ENCODE measurements around the gene MAD2L2. TPM values are rescaled to one million over a fixed set of nuclear protein-coding genes. Genes with fewer than 3 reads are reported as not detected.
A peak's percentile ranks its signal among the peaks of the same experiment; 100 is the strongest.

The MAD2L2 gene
- 10 to 100 TPM; 59.2 to 63.1 TPM for total RNA-seq

DNA sequence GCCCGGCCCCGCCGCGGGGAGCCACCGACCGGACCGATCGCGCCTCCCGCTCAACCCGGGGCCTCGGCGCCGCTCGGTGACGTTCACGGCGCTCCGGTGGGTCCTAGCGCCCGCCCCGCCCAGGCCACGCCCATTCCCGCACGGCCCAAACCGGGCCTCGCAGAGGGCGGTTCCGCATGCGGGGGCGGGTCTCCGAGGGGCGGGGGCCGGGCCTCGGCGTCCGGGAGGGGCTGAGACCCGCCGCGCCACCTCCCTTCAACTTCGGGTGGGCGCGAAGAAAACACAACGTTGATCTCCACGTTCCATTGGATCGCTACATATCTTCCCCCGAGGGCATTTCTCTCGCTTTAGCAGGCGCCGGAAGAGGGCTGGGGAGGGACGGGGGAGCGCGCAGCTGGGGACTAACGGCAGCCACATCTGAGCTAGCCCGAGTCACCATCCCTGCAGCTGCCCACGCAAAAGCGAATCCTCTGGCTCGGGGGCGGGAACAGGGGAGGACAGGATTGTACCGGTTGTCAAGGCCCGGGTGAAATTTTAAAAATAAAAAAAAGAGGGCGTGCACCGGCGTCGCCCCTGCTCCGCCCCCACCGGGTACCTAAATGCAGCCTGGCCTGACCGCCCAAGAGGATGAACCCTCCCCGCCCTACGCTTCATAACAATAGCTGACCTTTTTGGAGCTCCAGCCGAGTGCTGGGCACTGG is at the start of gene MAD2L2:
Gene MAD2L2 (minus strand): TSS at position 78 of the 701 bp plus-strand sequence. CDS start 547 bp downstream, outside the sequence.
- POLR2A ChIA-PET = interaction anchor here (0.7 to 5.2 kb wide), 19 partner anchors 8 to 669 kb away, joined by 3 to 53 read pairs (median 5); partner anchors contain the start of genes CLCN6, DRAXIN, FBXO2 and FBXO44
- Mint-ChIP-seq H3K27me3 (peaks cover 15% of the 10 kb centered on the region), H3K4me3 (peak within 1 kb of the TSS; percentile 83), H3K9me3 (no peaks in the 10 kb centered on the region), H3K27ac (peak within 1 kb of the TSS; percentile 89), H3K4me1 (peaks cover 16% of the 10 kb centered on the region), H3K36me3 (ENCODE audit: low read depth) (no peaks in the 10 kb centered on the region)
- CTCF ChIA-PET = interaction anchor here (1.1 to 2.9 kb wide), 4 partner anchors 12 to 38 kb away, joined by 3 to 34 read pairs (median 7); partner anchors contain the start of gene FBXO6
- peak; percentile 91 for DNase-seq

DNA sequence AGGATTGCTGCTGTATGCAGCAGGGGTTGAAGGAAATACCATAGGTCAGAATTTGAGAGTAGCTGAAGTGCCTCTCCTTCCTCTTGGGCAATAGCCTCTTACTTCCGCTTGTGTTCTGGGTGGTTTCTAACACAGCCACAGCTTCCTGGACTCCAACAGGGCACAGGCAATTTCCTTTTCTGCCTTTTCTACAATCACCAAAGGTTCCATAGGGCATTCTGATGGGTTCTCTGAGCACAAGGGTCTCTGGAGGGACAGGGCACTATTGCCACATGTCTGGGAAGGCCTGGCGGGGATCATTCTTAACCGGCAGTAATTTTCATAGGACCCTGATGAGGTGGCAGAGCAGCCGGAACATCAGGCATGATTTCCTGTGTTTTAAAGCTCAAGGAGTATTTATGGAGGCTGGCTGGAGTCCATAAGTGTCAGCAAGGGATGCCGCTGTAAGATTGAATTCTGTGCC is 49.5 kb upstream of the MAD2L2 start:
- CTCF ChIA-PET = interaction anchor here (1.1 to 2.0 kb wide), 4 partner anchors 10 to 80 kb away, joined by 5 to 19 read pairs (median 11); partner anchors contain the start of gene FBXO6
- peak overlapping the region; percentile 88 for H3K27ac Mint-ChIP-seq
- DNase-seq = peak; percentile 71

DNA sequence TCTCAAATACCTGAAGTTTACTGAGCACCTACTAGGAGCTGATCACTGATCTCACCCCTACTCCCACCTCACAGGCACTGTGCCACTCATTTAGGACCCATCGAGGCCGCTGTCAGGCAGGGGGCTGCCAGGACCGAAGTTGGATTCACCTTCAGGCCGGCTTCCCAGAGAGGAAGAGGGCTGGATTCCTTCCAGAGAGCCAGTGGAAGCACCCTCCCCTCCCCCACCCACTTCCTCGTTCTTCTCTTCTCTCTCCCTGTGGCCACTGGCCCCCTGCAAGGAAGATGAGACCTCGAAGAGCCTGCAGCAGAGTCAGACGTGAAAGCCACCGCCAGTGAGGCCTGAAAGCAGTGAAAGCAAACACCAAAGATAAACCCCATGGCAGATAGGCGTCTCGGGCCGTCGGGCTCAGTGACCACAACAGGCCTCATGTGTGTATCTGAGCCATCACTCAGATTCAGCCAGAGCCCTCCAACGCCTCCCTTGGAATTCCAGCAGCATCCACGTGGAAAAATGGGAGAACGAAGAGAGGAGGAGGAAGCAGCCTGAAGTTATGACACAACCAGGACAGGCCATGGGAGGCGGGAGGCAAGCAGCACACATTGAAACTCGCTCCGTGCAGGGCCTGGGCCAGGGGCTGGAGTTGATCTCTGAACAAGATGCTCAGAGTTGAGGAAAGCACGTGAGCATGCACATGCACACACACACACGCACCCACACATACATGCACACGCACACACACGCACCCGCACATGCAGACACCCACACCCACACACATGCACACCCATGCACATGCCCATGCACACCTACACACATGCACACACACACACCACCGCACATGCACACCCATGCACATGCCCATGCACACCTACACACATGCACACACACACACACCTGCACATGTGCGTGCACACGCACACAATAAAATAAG is 48.8 kb upstream of the MAD2L2 start:
- Mint-ChIP-seq H3K9me3 (no peaks in the 10 kb centered on the region), H3K27ac (peak overlapping the region; percentile 88), H3K4me3 (peak overlapping the region; percentile 66), H3K36me3 (ENCODE audit: low read depth) (no peaks in the 10 kb centered on the region), H3K27me3 (no peaks in the 10 kb centered on the region), H3K4me1 (peaks cover 54% of the 10 kb centered on the region)
- peak; percentile 26 for DNase-seq
- ChIA-PET POLR2A (interaction anchor here (0.6 to 2.1 kb wide), 11 partner anchors 10 to 670 kb away, joined by 3 to 17 read pairs (median 6); partner anchors contain the start of genes CLCN6, FBXO6 and SRM), CTCF (interaction anchor here (1.1 to 2.0 kb wide), 4 partner anchors 10 to 79 kb away, joined by 5 to 19 read pairs (median 11); partner anchors contain the start of gene FBXO6)

More for the DNA sequence above, 49.5 kb upstream of the MAD2L2 start:
- Mint-ChIP-seq H3K4me1 (peaks cover 50% of the 10 kb centered on the region), H3K36me3 (ENCODE audit: low read depth) (no peaks in the 10 kb centered on the region), H3K9me3 (no peaks in the 10 kb centered on the region), H3K4me3 (peak overlapping the region; percentile 66), H3K27me3 (no peaks in the 10 kb centered on the region)
- POLR2A ChIA-PET = interaction anchor here (0.6 to 2.1 kb wide), 10 partner anchors 10 to 671 kb away, joined by 3 to 17 read pairs (median 7); partner anchors contain the start of genes FBXO6 and SRM

DNA sequence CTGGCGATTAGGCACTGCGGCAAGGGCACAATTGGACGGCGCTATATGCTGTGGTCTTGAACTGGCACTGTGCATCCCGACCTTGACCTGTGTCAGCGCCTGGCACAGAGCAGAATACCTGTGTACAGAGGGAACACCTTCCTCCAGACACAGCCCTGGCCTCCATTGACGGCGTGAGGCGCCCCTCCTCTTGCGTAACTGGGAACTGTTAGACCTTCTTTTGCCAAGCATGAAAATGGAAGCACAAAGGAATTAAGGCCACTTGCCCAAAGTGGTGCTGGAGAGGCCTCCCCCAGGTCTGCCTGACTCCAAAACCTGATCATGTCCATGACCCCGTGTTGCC is 48.2 kb upstream of the MAD2L2 start:
- Mint-ChIP-seq H3K27me3 (no peaks in the 10 kb centered on the region), H3K9me3 (no peaks in the 10 kb centered on the region), H3K36me3 (ENCODE audit: low read depth) (no peaks in the 10 kb centered on the region), H3K4me1 (peaks cover 59% of the 10 kb centered on the region), H3K4me3 (no peak overlapping the region), H3K27ac (no peak overlapping the region)
- CTCF ChIA-PET = interaction anchor here (1.1 kb wide), 1 partner anchor 10 kb away, joined by 4 read pairs; no protein-coding TSS in a partner anchor
- POLR2A ChIA-PET = interaction anchor here (1.3 to 2.0 kb wide), 2 partner anchors 65 to 77 kb away, joined by 4 to 12 read pairs; partner anchors contain the start of genes CLCN6 and FBXO6
- no peak for DNase-seq

DNA sequence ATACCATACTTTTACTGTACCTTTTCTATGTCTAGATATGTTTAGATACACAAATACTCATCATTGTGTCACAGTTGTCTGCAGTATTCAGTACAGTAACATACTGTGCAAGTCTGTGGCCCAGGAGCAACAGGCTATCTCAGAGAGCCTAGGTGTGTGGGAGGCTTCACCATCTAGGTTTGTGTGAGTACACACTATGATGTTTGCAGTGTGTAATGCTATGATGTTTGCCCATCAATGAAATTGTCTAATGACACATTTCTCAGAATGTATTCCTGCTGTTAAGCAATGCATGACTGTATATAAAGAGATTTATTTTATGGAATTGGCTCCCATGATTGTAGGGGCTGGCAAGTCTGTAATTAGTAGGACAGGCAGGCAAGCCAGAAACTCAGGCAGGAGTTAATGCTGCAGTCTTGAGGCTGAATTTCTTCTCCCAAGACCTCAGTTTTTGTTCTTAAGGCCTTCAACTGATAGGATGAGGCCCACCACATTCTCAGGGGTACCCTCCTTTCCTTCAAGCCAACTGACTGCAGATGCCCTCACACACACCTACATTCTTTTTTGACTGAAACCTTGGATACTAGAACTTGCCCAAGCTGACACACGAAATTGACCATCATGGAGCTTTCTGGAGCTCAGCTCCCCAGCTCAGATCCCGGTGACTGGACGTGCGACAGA is 47.3 kb upstream of the MAD2L2 start:
- no peaks in the 10 kb centered on the region for H3K36me3 Mint-ChIP-seq (ENCODE audit: low read depth)
- peaks cover 59% of the 10 kb centered on the region for H3K4me1 Mint-ChIP-seq
- no peak for DNase-seq
- H3K27ac Mint-ChIP-seq = no peak overlapping the region
- peaks cover 5% of the 10 kb centered on the region for H3K27me3 Mint-ChIP-seq
- ChIA-PET POLR2A (interaction anchor here (0.9 to 1.3 kb wide), 2 partner anchors 9 to 78 kb away, joined by 4 read pairs; partner anchors contain the start of gene CLCN6), CTCF (interaction anchor here (0.6 to 1.1 kb wide), 2 partner anchors 9 to 64 kb away, joined by 3 to 4 read pairs; partner anchors contain the start of gene FBXO6)
- no peak overlapping the region for H3K4me3 Mint-ChIP-seq
- no peaks in the 10 kb centered on the region for H3K9me3 Mint-ChIP-seq

DNA sequence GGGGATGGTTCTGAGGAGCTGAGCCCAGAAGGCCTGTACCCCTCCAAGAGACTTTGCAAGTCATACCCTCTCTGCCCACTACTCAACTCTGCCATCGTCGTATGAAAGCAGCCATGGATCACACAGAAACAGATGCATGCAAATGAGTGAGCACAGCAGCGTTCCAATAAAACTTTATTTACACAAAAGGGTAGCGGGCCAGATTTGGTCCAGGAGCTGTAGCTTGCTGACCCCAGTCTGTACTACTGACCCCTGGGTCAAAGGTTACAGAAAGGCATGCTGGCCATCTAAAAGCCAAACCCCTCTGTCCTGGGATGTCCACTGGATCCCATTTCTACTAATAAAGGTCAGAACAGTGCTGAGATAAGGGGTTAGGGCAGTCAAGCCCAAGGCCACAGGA is 46.2 kb upstream of the MAD2L2 start:
- POLR2A ChIA-PET = interaction anchor here (0.8 kb wide), 1 partner anchor 9 kb away, joined by 4 read pairs; the partner anchor contains the start of gene AGTRAP
- Mint-ChIP-seq H3K4me3 (no peak overlapping the region), H3K9me3 (no peaks in the 10 kb centered on the region), H3K4me1 (peaks cover 53% of the 10 kb centered on the region), H3K27ac (no peak overlapping the region), H3K27me3 (peaks cover 5% of the 10 kb centered on the region), H3K36me3 (ENCODE audit: low read depth) (no peaks in the 10 kb centered on the region)
- CTCF ChIA-PET = no interaction called here
- DNase-seq = no peak

DNA sequence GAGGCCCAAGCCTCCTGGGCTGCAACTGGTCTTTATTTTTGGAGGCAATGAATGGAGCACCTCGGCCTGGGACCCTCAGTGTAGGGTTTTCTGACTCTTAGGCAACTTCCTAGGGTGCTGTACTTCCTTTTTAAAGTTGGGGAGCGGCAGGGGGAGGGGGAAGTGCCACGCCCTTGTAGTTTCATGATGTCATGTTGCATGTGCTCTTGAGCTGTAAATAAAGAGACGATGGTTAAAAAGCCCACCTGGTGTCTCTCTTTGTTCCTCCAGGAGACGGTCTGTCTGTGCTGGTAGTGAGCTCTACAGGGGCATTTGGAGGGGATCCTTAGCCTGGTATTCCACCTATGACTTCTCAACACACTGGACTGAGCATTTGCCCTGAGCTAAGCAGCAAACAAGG is 44.7 kb upstream of the MAD2L2 start:
- DNase-seq = no peak
- Mint-ChIP-seq H3K4me3 (no peak overlapping the region), H3K27ac (no peak overlapping the region), H3K27me3 (peaks cover 8% of the 10 kb centered on the region), H3K4me1 (peaks cover 38% of the 10 kb centered on the region), H3K9me3 (no peaks in the 10 kb centered on the region), H3K36me3 (ENCODE audit: low read depth) (no peaks in the 10 kb centered on the region)
- POLR2A ChIA-PET = interaction anchor here (1.2 to 3.0 kb wide), 3 partner anchors 11 to 182 kb away, joined by 6 to 15 read pairs (median 9); partner anchors contain the start of gene FBXO6
- CTCF ChIA-PET = interaction anchor here (1.5 to 2.1 kb wide), 4 partner anchors 10 to 81 kb away, joined by 4 to 12 read pairs (median 8); partner anchors contain the start of genes AGTRAP and FBXO6

DNA sequence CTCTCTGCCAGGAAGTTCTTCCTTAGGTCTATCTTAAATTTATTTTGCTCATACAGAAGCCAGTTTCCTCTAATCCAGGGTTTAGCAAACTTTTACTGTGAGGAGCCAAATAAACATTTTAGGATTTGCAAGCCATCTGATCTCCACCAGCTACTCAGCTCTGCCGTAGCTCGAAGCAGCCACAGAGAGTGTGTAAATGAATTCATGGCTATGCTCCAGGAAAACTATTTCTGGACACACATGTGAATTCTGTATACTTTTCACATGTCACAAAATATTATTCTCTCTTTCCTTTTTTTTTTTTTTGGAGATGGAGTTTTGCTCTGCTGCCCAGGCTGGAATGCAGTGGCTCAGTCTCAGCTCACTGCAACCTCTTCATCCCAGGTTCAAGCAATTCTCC is 41.6 kb upstream of the MAD2L2 start:
- ChIA-PET CTCF (interaction anchor here (0.9 to 1.9 kb wide), 3 partner anchors 57 to 77 kb away, joined by 4 to 12 read pairs (median 5); no protein-coding TSS in a partner anchor), POLR2A (interaction anchor here (0.8 to 1.1 kb wide), 2 partner anchors 14 to 73 kb away, joined by 3 to 5 read pairs; no protein-coding TSS in a partner anchor)
- DNase-seq = no peak
- H3K36me3 Mint-ChIP-seq (ENCODE audit: low read depth) = no peaks in the 10 kb centered on the region
- peaks cover 8% of the 10 kb centered on the region for H3K27me3 Mint-ChIP-seq
- no peaks in the 10 kb centered on the region for H3K9me3 Mint-ChIP-seq
- peaks cover 33% of the 10 kb centered on the region for H3K4me1 Mint-ChIP-seq
- H3K27ac Mint-ChIP-seq = no peak overlapping the region
- H3K4me3 Mint-ChIP-seq = no peak overlapping the region

DNA sequence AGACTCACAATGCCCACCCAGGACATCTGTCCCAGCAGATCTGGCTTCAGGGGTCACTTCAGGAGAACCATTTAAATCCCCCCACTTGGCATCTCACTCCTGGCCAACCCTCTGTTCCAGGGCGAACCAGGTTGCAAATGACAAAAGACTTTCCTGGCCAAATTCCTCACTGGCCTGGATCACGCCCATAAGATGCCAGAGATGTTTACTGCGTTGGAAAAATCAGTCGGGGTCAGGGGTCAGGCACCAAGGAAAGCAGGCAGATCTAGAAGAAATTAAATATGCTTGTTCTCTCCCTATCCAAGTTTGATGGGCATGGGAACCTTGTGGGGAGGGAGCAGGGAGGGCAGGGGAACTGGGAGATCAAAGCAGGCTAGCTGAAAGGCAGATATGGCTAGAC is 40.4 kb upstream of the MAD2L2 start:
- ChIA-PET POLR2A (interaction anchor here (2.3 kb wide), 1 partner anchor 19 kb away, joined by 6 read pairs; no protein-coding TSS in a partner anchor), CTCF (interaction anchor here (1.3 to 3.0 kb wide), 6 partner anchors 9 to 71 kb away, joined by 3 to 65 read pairs (median 14); partner anchors contain the start of genes DRAXIN and FBXO6)
- H3K4me1 Mint-ChIP-seq = peaks cover 33% of the 10 kb centered on the region
- H3K27ac Mint-ChIP-seq = no peak overlapping the region
- H3K36me3 Mint-ChIP-seq (ENCODE audit: low read depth) = no peaks in the 10 kb centered on the region
- no peaks in the 10 kb centered on the region for H3K9me3 Mint-ChIP-seq
- H3K27me3 Mint-ChIP-seq = peaks cover 8% of the 10 kb centered on the region
- no peak overlapping the region for H3K4me3 Mint-ChIP-seq
- DNase-seq = no peak

DNA sequence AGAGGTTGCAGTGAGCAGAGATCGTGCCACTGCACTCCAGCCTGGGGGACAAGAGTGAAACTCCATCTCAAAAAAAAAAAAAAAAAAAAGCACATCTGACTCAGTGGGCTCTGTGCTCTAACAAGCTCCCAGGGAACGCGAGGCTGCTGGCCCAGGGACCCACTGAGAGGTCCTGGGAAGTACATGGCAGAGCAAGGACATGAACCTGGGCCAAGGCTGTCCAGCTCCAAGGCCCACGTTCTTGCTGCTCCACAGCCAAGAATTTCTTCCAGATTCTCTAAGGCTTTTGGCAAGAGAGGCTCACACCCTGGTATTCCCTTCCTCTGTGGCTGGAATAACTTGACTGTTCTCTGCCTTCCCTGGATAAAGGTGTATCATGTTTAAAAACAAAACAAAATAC is 39.6 kb upstream of the MAD2L2 start:
- ChIA-PET CTCF (interaction anchor here (1.0 to 6.2 kb wide), 12 partner anchors 10 to 75 kb away, joined by 3 to 96 read pairs (median 10); partner anchors contain the start of genes AGTRAP, DRAXIN, FBXO6 and MAD2L2), POLR2A (interaction anchor here (1.4 to 2.4 kb wide), 6 partner anchors 10 to 67 kb away, joined by 4 to 47 read pairs (median 14); partner anchors contain the start of genes AGTRAP, FBXO2, FBXO44 and FBXO6)
- H3K27ac Mint-ChIP-seq = no peak overlapping the region
- no peak overlapping the region for H3K4me3 Mint-ChIP-seq
- DNase-seq = no peak
- H3K4me1 Mint-ChIP-seq = peaks cover 30% of the 10 kb centered on the region
- no peaks in the 10 kb centered on the region for H3K36me3 Mint-ChIP-seq (ENCODE audit: low read depth)
- no peaks in the 10 kb centered on the region for H3K9me3 Mint-ChIP-seq
- peaks cover 8% of the 10 kb centered on the region for H3K27me3 Mint-ChIP-seq

DNA sequence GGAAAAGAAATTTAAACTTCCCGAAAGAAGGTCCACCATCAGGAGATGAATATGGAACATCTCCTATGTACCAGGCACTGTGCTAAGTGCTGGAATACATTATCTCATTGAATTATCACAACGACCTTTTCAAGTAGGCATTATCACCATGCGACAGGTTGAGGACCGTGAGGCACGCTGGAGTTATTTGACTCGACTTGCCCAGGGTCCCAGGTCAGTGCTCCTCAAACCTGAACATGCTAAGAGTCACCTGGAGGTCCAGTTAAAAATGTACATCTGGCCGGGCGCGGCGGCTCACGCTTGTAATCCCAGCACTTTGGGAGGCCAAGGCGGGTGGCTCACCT is 39.1 kb upstream of the MAD2L2 start:
- no peak for DNase-seq
- Mint-ChIP-seq H3K4me1 (peaks cover 24% of the 10 kb centered on the region), H3K27me3 (peaks cover 9% of the 10 kb centered on the region), H3K9me3 (no peaks in the 10 kb centered on the region), H3K4me3 (peak overlapping the region; percentile 56), H3K36me3 (ENCODE audit: low read depth) (no peaks in the 10 kb centered on the region), H3K27ac (peak overlapping the region; percentile 85)
- CTCF ChIA-PET = interaction anchor here (0.5 to 6.2 kb wide), 34 partner anchors 9 to 682 kb away, joined by 3 to 96 read pairs (median 4); partner anchors contain the start of genes AGTRAP, DISP3, DRAXIN and FBXO2
- POLR2A ChIA-PET = interaction anchor here (0.9 to 2.4 kb wide), 22 partner anchors 8 to 190 kb away, joined by 3 to 47 read pairs (median 5); partner anchors contain the start of genes AGTRAP, FBXO2, FBXO44 and FBXO6
